ENCODE data around the gene ERLIN1. TPM values are rescaled to one million over a fixed set of nuclear protein-coding genes. Genes with fewer than 3 reads are reported as not detected.

Gene ERLIN1
- total and polyA plus RNA-seq, 10 of the 15 experiments (the other 5 are each of a cell fraction or from before 2014, with no cell fraction given): 4.9 to 21.7 (median 13.0) TPM

- TF ChIP-seq BMI1 (IDR thresholded peaks at IDR 0.05; ENCODE audit: borderline replicate concordance): no peak
Measured at GRCh38 chr10:100135486-100135885, 50.3 kb downstream of the ERLIN1 start (continued).

- no peak overlapping the region for H3K4me3 ChIP-seq
- SMC1A ChIA-PET (ENCODE audit: uncharacterized antibody, unreplicated experiment): no interaction called here
- TF ChIP-seq BCLAF1 (IDR thresholded peaks at IDR 0.05) (no peak), E4F1 (IDR thresholded peaks at IDR 0.05; ENCODE audit: borderline replicate concordance, partially characterized antibody) (no peak), KLF5 (IDR thresholded peaks at IDR 0.05; ENCODE audit: partially characterized antibody) (no peak), BHLHE40 (IDR thresholded peaks at IDR 0.05; ENCODE audit: borderline replicate concordance in 1 of 2, low read depth in 2 of 2, low read length in 1 of 2) (no peak), SPI1 (IDR thresholded peaks at IDR 0.05; ENCODE audit: borderline replicate concordance, insufficient read depth, low read depth, low read length) (no peak), USF1 (IDR thresholded peaks at IDR 0.05; ENCODE audit: borderline replicate concordance, extremely low read length, insufficient read depth, low read depth, low read length) (no peak), FOS (IDR thresholded peaks at IDR 0.05; ENCODE audit: borderline replicate concordance, extremely low read depth, insufficient read length) (no peak), NKRF (conservative IDR thresholded peaks at IDR 0.05) (no peak), PAX8 (IDR thresholded peaks at IDR 0.05) (no peak), NBN (IDR thresholded peaks at IDR 0.05) (no peak), SMAD5 (IDR thresholded peaks at IDR 0.05; ENCODE audit: low read depth) (no peak), SIX5 (IDR thresholded peaks at IDR 0.05; ENCODE audit: low read depth, low read length, severe bottlenecking) (no peak), SMC3 (IDR thresholded peaks at IDR 0.05; ENCODE audit: borderline replicate concordance, low read length) (no peak)
Measured at GRCh38 chr10:100133801-100134200, 52.0 kb downstream of the ERLIN1 start.

More at GRCh38 chr10:100133801-100134200, 52.0 kb downstream of the ERLIN1 start:
- POLR2A ChIA-PET: no interaction called here
- in situ Hi-C loops (cut with MboI) (no loop called here), intact Hi-C loops (cut with micrococcal nuclease; ENCODE audit: unreplicated experiment) (no loop called here)
- Histone ChIP-seq H3K4me2 (ENCODE audit: control insufficient read depth, insufficient read depth) (no peak overlapping the region), H3K27ac (ENCODE audit: control insufficient read depth, insufficient read depth) (no peak overlapping the region), H3K36me3 (ENCODE audit: control insufficient read depth in 2 of 2, insufficient read depth in 2 of 2, low read length in 1 of 2) (no peaks in the 10 kb centered on the region), H3K9me3 (replicated peaks; ENCODE audit: control insufficient read depth, insufficient read depth, low read length) (peaks cover 3% of the 10 kb centered on the region; the same call in 2 of the 3 replicates), H4K20me1 (ENCODE audit: control insufficient read depth, insufficient read depth) (no peaks in the 10 kb centered on the region), H3K27me3 (replicated peaks in 1 of 2; ENCODE audit: control insufficient read depth in 2 of 2, insufficient read depth in 2 of 2, low read length in 1 of 2) (no peaks in the 10 kb centered on the region), H2AFZ (ENCODE audit: control insufficient read depth, low read depth, low read length) (no peak overlapping the region), H3K4me1 (ENCODE audit: control insufficient read depth, insufficient read depth, low read length) (no peaks in the 10 kb centered on the region), H3K9ac (ENCODE audit: control insufficient read depth, insufficient read depth, low read length) (no peak overlapping the region), H3K79me2 (ENCODE audit: control insufficient read depth, insufficient read depth, low read length) (no peaks in the 10 kb centered on the region)
- no TSS peak for BruUV-seq (replicated peaks)
- WGBS (ENCODE audit: insufficient coverage, insufficient replicate concordance, low lambda C conversion rate, missing lambda C conversion rate): 95% methylated on average over 1 of the region's 1 CpG
- FAIRE-seq (no peak), DNase-seq (ENCODE audit: low read depth, low spot score) (no peak), ATAC-seq (peak; percentile 60)
- CTCF ChIA-PET: no interaction called here
- RAD21 ChIA-PET (ENCODE audit: unreplicated experiment): no interaction called here
